ENCODE results near the gene CDC42.

CDC42 gene

GRCh38 chr1:22114083-22115012 lies 61.8 kb downstream of the CDC42 start:
- no peak for DNase-seq (ENCODE audit: low spot score)
- no peak for TF ChIP-seq CTCF (IDR thresholded peaks at IDR 0.05; ENCODE audit: borderline replicate concordance, control extremely low read depth, extremely low read depth, insufficient read depth, missing control alignments)
- in situ Hi-C loops (cut with MboI; ENCODE audit: low sequenced_read_pairs, unreplicated experiment): no loop called here

GRCh38 chr1:22115286-22115685 lies 62.8 kb downstream of the CDC42 start:
- DNase-seq (ENCODE audit: low spot score): no peak
- no peak for TF ChIP-seq CTCF (IDR thresholded peaks at IDR 0.05; ENCODE audit: borderline replicate concordance, control extremely low read depth, extremely low read depth, insufficient read depth, missing control alignments)
- in situ Hi-C loops (cut with MboI; ENCODE audit: low sequenced_read_pairs, unreplicated experiment): no loop called here

GRCh38 chr1:22117238-22117637 lies 64.7 kb downstream of the CDC42 start:
- in situ Hi-C loops (cut with MboI; ENCODE audit: low sequenced_read_pairs, unreplicated experiment): no loop called here
- DNase-seq (ENCODE audit: low spot score): no peak
- no peak for TF ChIP-seq CTCF (IDR thresholded peaks at IDR 0.05; ENCODE audit: borderline replicate concordance, control extremely low read depth, extremely low read depth, insufficient read depth, missing control alignments)

- no peak for TF ChIP-seq CTCF (IDR thresholded peaks at IDR 0.05; ENCODE audit: borderline replicate concordance, control extremely low read depth, extremely low read depth, insufficient read depth, missing control alignments)
- no peak for DNase-seq (ENCODE audit: low spot score)
- in situ Hi-C loops (cut with MboI; ENCODE audit: low sequenced_read_pairs, unreplicated experiment): no loop called here
These were observed 65.3 kb downstream of the CDC42 start for GRCh38 chr1:22117851-22118250.

- no peak for TF ChIP-seq CTCF (IDR thresholded peaks at IDR 0.05; ENCODE audit: borderline replicate concordance, control extremely low read depth, extremely low read depth, insufficient read depth, missing control alignments)
- no peak for DNase-seq (ENCODE audit: low spot score)
- in situ Hi-C loops (cut with MboI; ENCODE audit: low sequenced_read_pairs, unreplicated experiment): no loop called here
These were observed 65.9 kb downstream of the CDC42 start for GRCh38 chr1:22118291-22118992.

- no peak for TF ChIP-seq CTCF (IDR thresholded peaks at IDR 0.05; ENCODE audit: borderline replicate concordance, control extremely low read depth, extremely low read depth, insufficient read depth, missing control alignments)
- in situ Hi-C loops (cut with MboI; ENCODE audit: low sequenced_read_pairs, unreplicated experiment): no loop called here
These were observed 67.3 kb downstream of the CDC42 start for GRCh38 chr1:22119626-22120468.

More at GRCh38 chr1:22119626-22120468, 67.3 kb downstream of the CDC42 start:
- no peak for DNase-seq (ENCODE audit: low spot score)
